Brain microvascular endothelial cell (primary cell): ENCODE measurements around the gene CPA4.

Experiments used
- DNase-seq: peaks from one replicate; pipeline ENCODE4 v3.0.0-alpha.2; 2020
- H3K27ac ChIP-seq: fragments of 250-450 bp; sonication (Bioruptor Pico); 2 replicates; pipeline ENCODE4 v1.5.1; 2020; ENCODE audit warnings: mild to moderate bottlenecking, moderate library complexity
- H3K27me3 ChIP-seq: fragments of 250-450 bp; sonication (Bioruptor Pico); replicated peaks from 2 replicates; pipeline ENCODE4 v1.5.1; 2020; ENCODE audit warnings: mild to moderate bottlenecking
- H3K36me3 ChIP-seq: fragments of 250-450 bp; sonication (Bioruptor Pico); replicated peaks from 2 replicates; pipeline ENCODE4 v1.5.1; 2020; ENCODE audit warnings: mild to moderate bottlenecking
- H3K4me3 ChIP-seq: 2 replicates; pipeline ENCODE4 v1.5.1; 2011; ENCODE audit warnings: low read depth, mild to moderate bottlenecking, control low read depth, low read length, moderate library complexity
- CTCF ChIP-seq: IDR thresholded peaks from 2 replicates; pipeline ENCODE4 v1.5.1; 2011; ENCODE audit warnings: low read depth, mild to moderate bottlenecking, moderate library complexity, low read length, control low read depth, inconsistent platforms; ENCODE audit errors: missing control alignments
- in situ Hi-C: cut with HindIII; loops from 2 replicates; pipeline ENCODE4 v1.10.0; 2017; ENCODE audit warnings: low sequenced_read_pairs, low pct_ligation_motif_present

CPA4 gene

GRCh38 chr7:130268463-130269317 lies 24.3 kb upstream of the CPA4 start:
- Histone ChIP-seq H3K27ac (no peak overlapping the region), H3K36me3 (no peaks in the 10 kb centered on the region), H3K4me3 (no peak overlapping the region), H3K27me3 (no peaks in the 10 kb centered on the region)
- no peak for DNase-seq
- TF ChIP-seq CTCF, result no peak
- in situ Hi-C loops, result no loop called here

- Histone ChIP-seq H3K4me3 (no peak overlapping the region), H3K27ac (no peak overlapping the region), H3K36me3 (no peaks in the 10 kb centered on the region), H3K27me3 (no peaks in the 10 kb centered on the region)
- in situ Hi-C loops, result no loop called here
- DNase-seq, result no peak
- TF ChIP-seq CTCF, result no peak
Observed at GRCh38 chr7:130269318-130269694, 23.7 kb upstream of the CPA4 start.

- no peaks in the 10 kb centered on the region for H3K27me3 ChIP-seq
- no peak for DNase-seq
- no peaks in the 10 kb centered on the region for H3K36me3 ChIP-seq
- in situ Hi-C loops, result no loop called here
- H3K27ac ChIP-seq, result no peak overlapping the region
- H3K4me3 ChIP-seq, result no peak overlapping the region
- no peak for TF ChIP-seq CTCF
Observed at GRCh38 chr7:130270947-130271800, 21.8 kb upstream of the CPA4 start.

GRCh38 chr7:130272381-130273080 lies 20.4 kb upstream of the CPA4 start:
- no peak for TF ChIP-seq CTCF
- H3K27ac ChIP-seq, result no peak overlapping the region
- H3K4me3 ChIP-seq, result peak overlapping the region; percentile 30
- in situ Hi-C loops, result no loop called here
- no peaks in the 10 kb centered on the region for H3K27me3 ChIP-seq
- no peak for DNase-seq
- H3K36me3 ChIP-seq, result no peaks in the 10 kb centered on the region

- no peak overlapping the region for H3K27ac ChIP-seq
- peak overlapping the region; percentile 30 for H3K4me3 ChIP-seq
- DNase-seq, result no peak
- TF ChIP-seq CTCF, result no peak
- no peaks in the 10 kb centered on the region for H3K36me3 ChIP-seq
- in situ Hi-C loops, result no loop called here
- no peaks in the 10 kb centered on the region for H3K27me3 ChIP-seq
Observed at GRCh38 chr7:130273081-130273932, 19.7 kb upstream of the CPA4 start.
